LoVo (cell line): ENCODE measurements around the gene IMPDH1.
"Not testable (repeated sequence)": the region's sequence is repeated elsewhere in the genome, so short reads cannot be mapped to it uniquely, and the experiment has no call there.

Experiments
- DNase-seq: peaks from one replicate; pipeline ENCODE4 v3.0.0-alpha.2; 2016; ENCODE audit warnings: low spot score

Gene IMPDH1

GRCh38 chr7:128409596-128410450 is at the start of gene IMPDH1:
IMPDH1 (minus strand) TSS chr7:128409982; CDS start chr7:128409901, 81 bp downstream.
- peak; percentile 92 for DNase-seq

GRCh38 chr7:128459394-128459878 is 49.7 kb upstream of the IMPDH1 start:
- DNase-seq = peak; percentile 53

DNA sequence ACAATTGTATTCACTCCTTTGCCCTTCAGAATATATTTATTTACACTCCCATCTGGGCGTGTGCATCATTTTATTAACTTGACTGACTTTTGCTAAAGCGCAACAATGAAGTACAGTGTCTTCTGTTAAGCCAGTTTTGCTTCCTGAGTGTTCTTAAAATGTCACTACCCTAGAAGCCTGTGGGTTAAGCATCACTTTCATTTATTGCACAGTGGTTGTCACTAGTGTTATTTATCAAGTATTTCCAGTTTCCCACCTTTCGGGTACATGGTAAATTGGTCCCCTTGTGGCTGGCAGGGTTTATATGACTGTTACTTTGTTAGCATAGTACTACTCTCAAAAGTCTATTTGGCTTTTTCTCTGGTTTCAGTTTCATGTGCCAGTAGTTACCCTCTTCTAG is 49.2 kb upstream of the IMPDH1 start:
- no peak for DNase-seq

DNA sequence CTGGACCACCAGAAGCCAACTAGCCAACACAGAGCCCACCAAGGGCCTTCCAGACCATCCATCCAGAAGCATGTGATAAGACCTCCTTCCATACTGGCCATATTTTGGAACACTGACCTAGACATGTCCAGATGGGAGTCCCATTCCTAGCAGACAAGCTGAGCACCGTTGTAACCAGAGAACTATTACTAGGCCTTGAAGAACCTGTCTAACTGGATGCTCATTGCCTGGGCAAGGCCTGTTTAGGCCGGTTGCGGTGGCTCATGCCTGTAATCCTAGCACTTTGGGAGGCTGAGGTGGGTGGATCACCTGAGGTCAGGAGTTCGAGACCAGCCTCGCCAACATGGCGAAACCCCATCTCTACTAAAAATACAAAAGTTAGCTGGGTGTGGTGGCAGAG is 47.6 kb upstream of the IMPDH1 start:
- not testable (repeated sequence) for DNase-seq

DNA sequence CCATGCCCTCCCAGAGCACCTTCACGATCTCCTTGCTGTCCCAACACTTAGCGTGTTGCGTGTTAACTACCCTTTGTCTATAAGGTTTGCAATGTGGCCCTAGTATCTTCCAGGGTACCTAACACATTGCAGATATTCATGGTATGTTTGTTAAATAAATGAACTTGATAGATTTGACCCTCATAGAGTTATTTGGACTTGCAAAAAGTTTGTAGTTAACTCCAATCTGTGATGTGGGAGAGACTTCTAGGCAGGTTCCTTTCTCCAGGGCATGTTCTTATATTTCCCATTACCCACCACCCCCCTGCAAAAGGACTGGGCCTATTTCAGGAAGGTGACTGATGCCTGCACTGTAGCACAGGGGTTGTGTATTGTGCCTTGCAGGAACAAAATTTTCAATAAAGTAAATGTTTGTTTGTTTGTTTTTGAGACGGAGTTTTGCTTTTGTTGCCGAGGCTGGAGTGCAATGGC is 46.5 kb upstream of the IMPDH1 start:
- DNase-seq = no peak

GRCh38 chr7:128455543-128456254 is 45.9 kb upstream of the IMPDH1 start, which contains the start of gene HILPDA:
HILPDA (plus strand) TSS chr7:128455878; CDS start chr7:128457269, 1,391 bp downstream.
- peak; percentile 98 for DNase-seq

- DNase-seq = no peak
These were observed 45.2 kb upstream of the IMPDH1 start for GRCh38 chr7:128454808-128455542.

- DNase-seq = no peak
These were observed 44.3 kb upstream of the IMPDH1 start for GRCh38 chr7:128453836-128454804.

DNA sequence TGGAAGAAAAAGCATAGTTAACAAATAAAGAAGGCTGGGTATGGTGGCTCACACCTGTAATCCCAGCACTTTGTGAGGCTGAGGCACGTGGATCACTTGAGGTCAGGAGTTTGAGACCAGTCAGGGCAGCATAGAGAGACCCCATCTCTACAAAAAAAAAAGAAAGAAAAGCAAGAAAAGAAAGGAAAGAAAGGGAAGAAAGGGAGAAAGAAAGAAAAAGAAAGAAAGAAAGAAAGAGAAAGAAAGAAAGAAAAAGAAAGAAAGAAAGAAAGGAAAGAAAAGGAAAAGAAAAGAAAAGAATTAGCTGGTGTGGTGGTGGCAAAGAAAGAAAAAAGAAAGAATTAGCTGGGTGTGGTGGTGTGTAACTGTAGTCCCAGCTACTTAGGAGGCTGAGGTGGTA is 42.8 kb upstream of the IMPDH1 start:
- DNase-seq = no peak

- DNase-seq = no peak
These were observed 41.1 kb upstream of the IMPDH1 start for GRCh38 chr7:128450913-128451312.

GRCh38 chr7:128450409-128450808 is 40.6 kb upstream of the IMPDH1 start:
- DNase-seq = no peak

- DNase-seq = no peak
These were observed 39.0 kb upstream of the IMPDH1 start for GRCh38 chr7:128448751-128449302.

- no peak for DNase-seq
These were observed 38.3 kb upstream of the IMPDH1 start for GRCh38 chr7:128447941-128448564.

DNA sequence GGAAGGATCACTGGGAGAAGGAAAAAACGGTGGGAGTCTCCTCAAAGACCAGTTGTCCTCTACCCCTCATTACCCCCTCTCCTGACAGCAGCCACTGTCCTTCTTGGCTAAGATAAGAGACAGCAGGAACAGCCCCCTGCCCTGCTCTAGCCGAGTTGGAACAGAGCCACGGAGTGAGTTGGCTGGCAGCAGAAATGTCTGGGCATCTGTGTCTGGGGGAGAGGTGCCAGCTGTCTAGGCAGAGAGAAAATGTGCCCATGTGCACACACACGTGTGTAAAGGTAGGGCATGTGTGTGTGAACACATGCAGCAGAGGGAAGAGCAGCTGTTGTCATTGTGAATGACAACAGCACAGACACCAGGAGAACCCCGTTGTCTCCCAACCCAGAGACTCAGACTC is 36.5 kb upstream of the IMPDH1 start:
- no peak for DNase-seq

- DNase-seq = no peak
These were observed 34.2 kb upstream of the IMPDH1 start for GRCh38 chr7:128443831-128444600.

DNA sequence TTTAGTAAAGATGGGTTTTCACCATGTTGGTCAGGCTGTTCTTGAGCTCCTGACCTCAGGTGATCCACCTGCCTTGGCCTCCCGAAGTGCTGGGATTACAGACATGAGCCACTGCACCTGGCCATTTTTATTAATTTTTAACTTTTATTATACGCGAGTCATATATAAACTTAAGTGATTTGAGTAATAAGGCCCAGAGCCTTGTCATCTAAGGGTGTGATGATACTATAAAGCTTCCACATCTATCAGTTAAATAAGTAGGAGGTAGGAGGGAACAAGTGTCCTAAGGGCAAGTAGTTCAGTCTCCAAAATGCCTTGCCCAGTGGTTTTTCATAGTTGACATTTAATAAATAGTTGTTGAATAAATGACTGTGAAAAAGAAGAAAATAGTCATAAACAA is 32.6 kb upstream of the IMPDH1 start:
- peak; percentile 34 for DNase-seq

DNA sequence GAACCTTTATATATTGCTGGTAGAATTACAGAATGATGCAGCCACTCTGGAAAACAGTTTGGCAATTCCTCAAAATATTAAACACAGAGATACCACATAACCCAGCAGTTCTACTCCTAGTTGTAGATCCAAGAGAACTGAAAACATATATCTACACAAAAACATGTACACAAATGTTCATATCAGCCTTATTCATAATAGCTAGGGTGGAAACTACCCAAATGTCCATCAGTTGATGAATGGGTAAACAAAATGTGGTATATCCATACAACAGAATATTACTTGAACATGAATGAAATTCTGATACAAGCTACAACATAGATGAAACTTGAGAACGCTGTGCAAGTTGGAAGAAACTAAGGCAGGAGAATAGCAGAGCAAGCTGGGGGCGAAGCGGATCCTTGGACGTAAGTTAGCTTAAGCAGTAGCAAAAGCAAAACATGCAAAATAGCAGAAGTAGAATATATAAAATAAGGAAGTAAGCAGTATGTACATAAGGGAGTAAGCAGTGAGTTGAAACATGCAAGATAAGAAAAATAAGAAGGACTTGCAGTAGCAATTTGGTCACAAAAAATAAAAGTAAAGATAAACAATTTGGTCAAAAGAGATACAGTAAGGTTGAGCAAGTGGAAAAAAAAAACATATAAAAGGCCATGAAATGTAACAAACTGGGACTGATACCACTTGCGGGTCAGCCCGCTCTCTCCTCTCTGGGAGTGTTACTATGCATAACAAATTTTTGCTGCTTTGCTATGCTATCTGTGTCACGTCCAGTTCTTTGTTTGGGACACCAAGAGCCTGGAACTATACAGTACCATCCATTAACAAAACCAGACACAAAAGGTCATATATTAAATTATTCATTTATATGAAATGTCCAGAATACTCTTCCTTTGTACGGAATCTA is 27.9 kb upstream of the IMPDH1 start:
- DNase-seq = no peak

- no peak for DNase-seq
These were observed 25.5 kb upstream of the IMPDH1 start for GRCh38 chr7:128435327-128435686.
